Osteoblast (primary cell): ENCODE results near the gene COLEC11. TPM values are rescaled to one million over a fixed set of nuclear protein-coding genes. Genes with fewer than 3 reads are reported as not detected.

ENCODE experiments used
- DNase-seq: peaks from one replicate; pipeline ENCODE4 v3.0.0; 2011; ENCODE audit warnings: low spot score, mixed read lengths; ENCODE audit not compliant: insufficient read length; ENCODE audit errors: missing footprints
- H2AFZ ChIP-seq: 2 replicates; pipeline ENCODE4 v1.6.0; 2011; ENCODE audit warnings: mild to moderate bottlenecking, low read length
- H3K27ac ChIP-seq: 2 replicates; pipeline ENCODE4 v1.5.1; 2011; ENCODE audit warnings: mild to moderate bottlenecking, low read depth, low read length, moderate library complexity
- H3K27me3 ChIP-seq: 2 replicates; pipeline ENCODE4 v1.6.0; 2012; ENCODE audit warnings: mild to moderate bottlenecking, control low read depth, inconsistent platforms, low read length, moderate library complexity; ENCODE audit not compliant: insufficient read depth
- H3K36me3 ChIP-seq: 2 replicates; pipeline ENCODE4 v1.5.1; 2011; ENCODE audit warnings: mild to moderate bottlenecking, low read length, control low read depth, moderate library complexity; ENCODE audit not compliant: insufficient read depth
- H3K4me1 ChIP-seq: 2 replicates; pipeline ENCODE4 v1.5.1; 2011; ENCODE audit warnings: mild to moderate bottlenecking, low read length, control low read depth, moderate library complexity; ENCODE audit not compliant: insufficient read depth
- H3K4me2 ChIP-seq: 2 replicates; pipeline ENCODE4 v1.6.0; 2011; ENCODE audit warnings: mild to moderate bottlenecking, low read length; ENCODE audit not compliant: insufficient read depth
- H3K4me3 ChIP-seq: fragments of 200-600 bp; sonication (generic); 3 replicates; pipeline ENCODE4 v1.5.1; 2012; ENCODE audit warnings: mild to moderate bottlenecking, low read length, inconsistent platforms; ENCODE audit not compliant: insufficient read depth
- H3K79me2 ChIP-seq: 2 replicates; pipeline ENCODE4 v1.6.0; 2012; ENCODE audit warnings: mild to moderate bottlenecking, low read length, control low read depth, inconsistent platforms; ENCODE audit not compliant: insufficient read depth
- H3K9me3 ChIP-seq: 2 replicates; pipeline ENCODE4 v1.5.1; 2011; ENCODE audit warnings: low read depth, low read length, control low read depth
- H4K20me1 ChIP-seq: 2 replicates; pipeline ENCODE4 v1.6.0; 2012; ENCODE audit warnings: mild to moderate bottlenecking, low read length, control low read depth; ENCODE audit not compliant: insufficient read depth
- total RNA-seq: library from RNA; depleted of rRNA; stranded (reverse); fragments of >200 nt; gene quantifications from 2 replicates; pipeline ENCODE4 v1.2.3, GENCODE V29; 2012
- TF ChIP-seq, protein P1 (sequence below): IDR thresholded peaks from 2 replicates; pipeline ENCODE4 v1.5.1; 2011; ENCODE audit warnings: mild to moderate bottlenecking, low read depth, low read length, moderate library complexity; ENCODE audit errors: extremely low read depth

The COLEC11 gene
- total RNA-seq, 1 donor, result 0.36 TPM

GRCh38 chr2:3604991-3605961 is 10.4 kb downstream of the COLEC11 start:
- peak; percentile 86 for DNase-seq
- H3K4me2 ChIP-seq, result no peak overlapping the region

GRCh38 chr2:3606028-3606369 is 11.1 kb downstream of the COLEC11 start:
- no peaks in the 10 kb centered on the region for H3K36me3 ChIP-seq
- no peak overlapping the region for H2AFZ ChIP-seq
- no peak overlapping the region for H3K4me2 ChIP-seq
- H4K20me1 ChIP-seq, result no peaks in the 10 kb centered on the region
- no peak overlapping the region for H3K4me3 ChIP-seq
- H3K4me1 ChIP-seq, result no peaks in the 10 kb centered on the region
- H3K27me3 ChIP-seq, result no peaks in the 10 kb centered on the region
- TF ChIP-seq, protein P1, sequence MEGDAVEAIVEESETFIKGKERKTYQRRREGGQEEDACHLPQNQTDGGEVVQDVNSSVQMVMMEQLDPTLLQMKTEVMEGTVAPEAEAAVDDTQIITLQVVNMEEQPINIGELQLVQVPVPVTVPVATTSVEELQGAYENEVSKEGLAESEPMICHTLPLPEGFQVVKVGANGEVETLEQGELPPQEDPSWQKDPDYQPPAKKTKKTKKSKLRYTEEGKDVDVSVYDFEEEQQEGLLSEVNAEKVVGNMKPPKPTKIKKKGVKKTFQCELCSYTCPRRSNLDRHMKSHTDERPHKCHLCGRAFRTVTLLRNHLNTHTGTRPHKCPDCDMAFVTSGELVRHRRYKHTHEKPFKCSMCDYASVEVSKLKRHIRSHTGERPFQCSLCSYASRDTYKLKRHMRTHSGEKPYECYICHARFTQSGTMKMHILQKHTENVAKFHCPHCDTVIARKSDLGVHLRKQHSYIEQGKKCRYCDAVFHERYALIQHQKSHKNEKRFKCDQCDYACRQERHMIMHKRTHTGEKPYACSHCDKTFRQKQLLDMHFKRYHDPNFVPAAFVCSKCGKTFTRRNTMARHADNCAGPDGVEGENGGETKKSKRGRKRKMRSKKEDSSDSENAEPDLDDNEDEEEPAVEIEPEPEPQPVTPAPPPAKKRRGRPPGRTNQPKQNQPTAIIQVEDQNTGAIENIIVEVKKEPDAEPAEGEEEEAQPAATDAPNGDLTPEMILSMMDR, result no peak
- no peak overlapping the region for H3K27ac ChIP-seq
- no peaks in the 10 kb centered on the region for H3K9me3 ChIP-seq
- H3K79me2 ChIP-seq, result no peaks in the 10 kb centered on the region
- no peak for DNase-seq

More at GRCh38 chr2:3604991-3605961, 10.4 kb downstream of the COLEC11 start:
- H2AFZ ChIP-seq, result peak overlapping the region; percentile 56
- no peak overlapping the region for H3K27ac ChIP-seq
- H3K4me3 ChIP-seq, result no peak overlapping the region
- H4K20me1 ChIP-seq, result no peaks in the 10 kb centered on the region
- no peaks in the 10 kb centered on the region for H3K36me3 ChIP-seq
- TF ChIP-seq, protein P1, result no peak
- H3K4me1 ChIP-seq, result no peaks in the 10 kb centered on the region
- no peaks in the 10 kb centered on the region for H3K27me3 ChIP-seq
- H3K79me2 ChIP-seq, result no peaks in the 10 kb centered on the region
- no peaks in the 10 kb centered on the region for H3K9me3 ChIP-seq

GRCh38 chr2:3606370-3607201 is 11.7 kb downstream of the COLEC11 start:
- Histone ChIP-seq H4K20me1 (no peaks in the 10 kb centered on the region), H3K4me2 (no peak overlapping the region), H3K79me2 (no peaks in the 10 kb centered on the region), H3K36me3 (no peaks in the 10 kb centered on the region), H3K27ac (no peak overlapping the region), H3K27me3 (no peaks in the 10 kb centered on the region), H3K4me3 (no peak overlapping the region), H3K9me3 (no peaks in the 10 kb centered on the region), H2AFZ (no peak overlapping the region), H3K4me1 (no peaks in the 10 kb centered on the region)
- DNase-seq, result peak; percentile 86
- TF ChIP-seq, protein P1, result no peak
